Large intestine (tissue), 3 donors: ENCODE measurements around the gene PPP2R2B. TPM values are rescaled to one million over a fixed set of nuclear protein-coding genes. Genes with fewer than 3 reads are reported as not detected.

ENCODE experiments used
- DNase-seq, 2 donors: peaks; one replicate each; pipeline versions ENCODE4 v3.0.0 to v3.0.0-alpha.2; 2013
- H3K27ac ChIP-seq: one replicate; pipeline ENCODE4 v1.5.1; 2013; ENCODE audit warnings: low read length
- H3K27me3 ChIP-seq: 2 replicates; pipeline ENCODE4 v1.6.1; 2013; ENCODE audit warnings: low read length; ENCODE audit not compliant: control insufficient read depth, insufficient read depth
- H3K36me3 ChIP-seq: 2 replicates; pipeline ENCODE4 v1.6.1; 2013; ENCODE audit warnings: low read length; ENCODE audit not compliant: control insufficient read depth, insufficient read depth
- H3K4me1 ChIP-seq: one replicate; pipeline ENCODE4 v1.6.1; 2013; ENCODE audit warnings: low read length; ENCODE audit not compliant: control insufficient read depth, insufficient read depth
- H3K4me3 ChIP-seq: one replicate; pipeline ENCODE4 v1.5.1; 2013; ENCODE audit warnings: low read length
- H3K9me3 ChIP-seq: one replicate; pipeline ENCODE4 v1.6.1; 2013; ENCODE audit warnings: mild to moderate bottlenecking, low read depth, low read length, moderate library complexity; ENCODE audit not compliant: control insufficient read depth
- WGBS: methylation state at CpG from one replicate; pipeline ENCODE4 v1.1.5; 2013; ENCODE audit warnings: low lambda C conversion rate; ENCODE audit not compliant: insufficient coverage; 5-methylcytosine and 5-hydroxymethylcytosine counted together
- polyA plus RNA-seq: library from polyadenylated mRNA; unstranded; fragments of 120-200 nt; gene quantifications from one replicate; pipeline ENCODE4 v1.2.1, GENCODE V29; 2013

The PPP2R2B gene
- polyA plus RNA-seq, 1 donor, result 8.0 TPM

DNA sequence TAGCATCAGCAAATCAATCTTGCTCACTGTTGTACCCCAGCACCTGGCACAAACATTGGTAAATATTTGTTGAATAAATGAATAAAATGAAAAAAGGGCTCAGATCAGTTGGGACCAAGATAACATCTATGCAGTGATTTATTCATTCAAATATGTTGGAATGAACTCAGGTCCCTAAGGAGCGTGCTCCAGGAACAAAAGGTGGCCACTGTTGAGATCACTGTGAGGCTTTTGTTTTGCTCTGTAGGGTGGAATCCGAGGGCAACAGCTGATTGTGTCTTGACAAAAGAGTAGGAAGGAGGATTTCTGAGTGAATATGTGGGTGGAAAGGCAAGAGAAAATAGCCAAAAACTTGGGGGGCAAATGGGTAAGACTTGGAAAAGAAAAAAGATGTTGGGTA lies 89.7 kb downstream of the PPP2R2B start:
- H3K4me3 ChIP-seq, result no peak overlapping the region
- no peaks in the 10 kb centered on the region for H3K4me1 ChIP-seq
- DNase-seq, result no peak
- H3K36me3 ChIP-seq, result no peaks in the 10 kb centered on the region
- no peak overlapping the region for H3K27ac ChIP-seq
- H3K9me3 ChIP-seq, result no peaks in the 10 kb centered on the region
- no peaks in the 10 kb centered on the region for H3K27me3 ChIP-seq
- WGBS, result 100% methylated on average over 1 of the region's 2 CpGs

DNA sequence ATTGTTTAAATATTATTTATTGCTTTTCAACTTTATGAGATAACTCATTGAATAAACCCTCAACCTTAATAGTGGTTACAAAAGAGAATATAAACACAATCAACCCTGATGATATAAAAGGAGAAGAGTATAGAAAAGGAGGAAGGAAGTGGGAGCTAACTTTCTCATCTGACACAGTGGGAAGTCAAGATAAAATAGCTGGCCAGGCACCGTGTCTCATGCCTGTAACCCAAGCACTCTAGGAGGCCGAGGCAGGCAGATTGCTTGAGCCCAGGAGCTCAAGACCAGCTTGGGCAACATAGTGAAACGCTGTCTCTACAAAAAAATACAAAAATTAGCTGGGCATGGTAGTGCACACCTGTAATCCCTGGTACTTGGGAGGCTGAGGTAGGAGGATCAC lies 93.5 kb downstream of the PPP2R2B start:
- Histone ChIP-seq H3K27ac (no peak overlapping the region), H3K4me1 (no peaks in the 10 kb centered on the region), H3K9me3 (no peaks in the 10 kb centered on the region), H3K27me3 (no peaks in the 10 kb centered on the region), H3K36me3 (no peaks in the 10 kb centered on the region), H3K4me3 (no peak overlapping the region)
- WGBS, result no CpG with 5 or more reads among the region's 3 CpGs
- no peak for DNase-seq

DNA sequence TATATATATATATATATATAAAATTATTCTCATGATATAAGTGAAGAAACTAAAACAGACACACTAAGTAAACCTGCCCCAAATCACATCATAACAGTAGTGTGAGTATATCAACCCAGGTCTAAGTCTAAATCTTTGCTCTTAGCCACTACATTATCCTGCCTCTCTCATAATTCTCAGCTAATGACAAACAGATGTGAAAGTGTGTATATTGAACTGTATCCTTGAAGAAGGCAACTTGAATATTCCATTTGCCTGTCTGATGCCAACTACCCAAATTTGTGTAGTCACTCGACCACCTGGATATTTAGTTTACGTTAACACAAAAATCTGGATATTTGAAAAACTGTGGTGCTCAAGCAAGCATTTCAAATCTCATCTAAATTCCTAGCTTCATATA lies 97.4 kb downstream of the PPP2R2B start:
- WGBS, result 89% methylated on average over 2 of the region's 2 CpGs
- Histone ChIP-seq H3K36me3 (no peaks in the 10 kb centered on the region), H3K27me3 (no peaks in the 10 kb centered on the region), H3K4me1 (no peaks in the 10 kb centered on the region), H3K27ac (no peak overlapping the region), H3K4me3 (no peak overlapping the region), H3K9me3 (no peaks in the 10 kb centered on the region)
- no peak for DNase-seq

DNA sequence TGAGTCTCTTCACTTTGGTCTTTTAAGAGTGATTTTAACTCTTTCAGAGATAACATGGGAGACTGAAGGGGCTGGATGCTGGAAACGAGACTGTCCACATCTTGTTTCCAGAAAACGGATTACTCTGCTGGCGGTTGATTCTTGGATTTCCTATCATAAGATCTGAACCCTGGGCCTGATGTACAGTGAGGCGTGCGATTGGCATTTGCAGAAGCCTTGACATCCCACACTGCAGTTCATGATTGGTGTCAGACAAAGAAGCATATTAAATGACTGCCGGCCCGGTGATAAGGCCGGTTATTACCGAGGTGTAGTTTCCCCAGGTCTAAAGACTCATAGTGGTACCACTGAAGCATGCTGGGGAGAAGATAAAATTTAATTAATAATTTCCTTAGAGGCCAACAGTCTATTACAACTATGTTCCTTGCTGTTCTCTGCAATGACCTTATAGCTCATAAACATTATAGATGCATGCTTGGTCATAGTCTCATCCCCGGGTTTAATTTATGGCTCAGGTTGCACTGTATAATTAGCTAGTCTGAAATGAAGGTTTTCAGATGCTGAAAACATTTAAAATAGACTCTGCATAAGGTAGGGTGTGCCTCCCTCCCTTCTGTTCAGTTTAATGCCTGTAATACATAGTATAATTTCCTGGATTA lies 99.2 kb downstream of the PPP2R2B start:
- Histone ChIP-seq H3K36me3 (no peaks in the 10 kb centered on the region), H3K4me1 (no peaks in the 10 kb centered on the region), H3K4me3 (no peak overlapping the region), H3K27me3 (no peaks in the 10 kb centered on the region), H3K9me3 (no peaks in the 10 kb centered on the region), H3K27ac (no peak overlapping the region)
- 94% methylated on average over 3 of the region's 10 CpGs for WGBS
- no peak for DNase-seq

DNA sequence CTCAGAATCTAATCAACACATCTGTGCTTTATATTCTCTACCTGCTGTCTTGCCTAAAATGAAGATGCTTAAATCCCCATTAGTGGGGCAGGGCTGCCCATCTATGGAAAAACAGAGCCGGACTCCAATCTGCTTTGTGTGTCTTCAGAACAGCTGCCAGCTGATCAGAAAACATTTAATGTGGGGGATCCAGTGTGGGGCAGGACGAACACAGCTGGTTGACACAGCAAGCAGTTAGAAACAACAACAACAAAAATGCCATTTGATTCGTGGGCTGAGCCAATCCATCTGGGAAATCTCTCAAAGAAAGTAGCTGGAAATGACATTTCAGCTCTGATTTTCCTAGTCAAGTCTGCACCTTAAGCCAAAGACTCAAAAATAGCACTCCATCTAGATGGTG lies 99.8 kb downstream of the PPP2R2B start:
- H3K4me3 ChIP-seq, result no peak overlapping the region
- no peaks in the 10 kb centered on the region for H3K36me3 ChIP-seq
- WGBS, result no CpG with 5 or more reads among the region's 3 CpGs
- no peak for DNase-seq
- H3K27ac ChIP-seq, result no peak overlapping the region
- H3K9me3 ChIP-seq, result no peaks in the 10 kb centered on the region
- no peaks in the 10 kb centered on the region for H3K4me1 ChIP-seq
- H3K27me3 ChIP-seq, result no peaks in the 10 kb centered on the region

DNA sequence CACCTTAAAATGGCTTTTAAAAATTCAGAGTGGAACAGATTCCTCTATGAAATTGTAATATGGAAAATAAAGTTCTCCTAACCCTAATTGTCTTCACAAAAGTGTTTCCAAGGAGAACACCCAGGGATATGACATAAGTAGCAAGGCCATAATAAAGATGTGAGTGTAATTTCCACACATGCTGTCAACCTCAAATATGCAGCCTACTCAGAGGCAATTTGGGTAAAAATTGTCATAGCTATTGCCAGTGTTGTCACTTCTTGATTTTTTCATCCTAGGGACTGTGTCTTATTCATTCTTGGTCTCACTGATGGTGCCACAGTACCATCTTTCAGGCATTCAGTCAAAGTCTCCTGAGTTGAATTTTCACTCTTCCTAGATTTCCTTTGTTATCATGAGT lies 100.3 kb downstream of the PPP2R2B start:
- Histone ChIP-seq H3K4me3 (no peak overlapping the region), H3K4me1 (no peaks in the 10 kb centered on the region), H3K27me3 (no peaks in the 10 kb centered on the region), H3K27ac (no peak overlapping the region), H3K9me3 (no peaks in the 10 kb centered on the region), H3K36me3 (no peaks in the 10 kb centered on the region)
- DNase-seq, result no peak

DNA sequence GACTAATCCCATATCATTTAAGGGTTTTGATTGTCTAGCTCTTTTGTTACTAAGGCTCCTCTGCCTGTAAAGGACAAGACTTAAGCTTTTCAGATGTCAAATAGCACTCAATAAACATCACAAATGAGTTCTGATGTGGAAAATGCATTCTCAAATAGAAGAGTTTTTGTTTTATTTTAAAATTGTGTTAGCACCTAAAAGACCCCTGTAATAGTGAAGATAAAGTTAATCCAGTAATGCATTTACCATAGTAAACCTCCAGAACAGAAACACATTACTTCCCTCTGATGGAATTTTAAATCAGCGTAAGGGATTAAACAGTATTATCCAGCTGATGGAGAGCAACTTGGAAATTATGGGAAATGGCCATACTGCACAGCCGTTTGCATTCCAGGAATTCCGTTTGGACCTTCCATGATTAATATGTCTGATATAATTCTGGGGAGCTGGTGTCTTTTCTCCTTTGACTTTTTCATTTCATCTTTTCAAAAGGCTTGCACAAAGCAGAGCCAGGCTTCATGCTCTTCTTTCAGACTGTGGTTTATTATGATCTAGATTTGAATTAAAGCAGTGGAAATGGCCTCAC lies 105.6 kb downstream of the PPP2R2B start:
- H3K4me1 ChIP-seq, result no peaks in the 10 kb centered on the region
- no peaks in the 10 kb centered on the region for H3K36me3 ChIP-seq
- 80% methylated on average over 1 of the region's 3 CpGs for WGBS
- H3K9me3 ChIP-seq, result no peaks in the 10 kb centered on the region
- DNase-seq, result no peak
- H3K27ac ChIP-seq, result no peak overlapping the region
- H3K4me3 ChIP-seq, result no peak overlapping the region
- H3K27me3 ChIP-seq, result no peaks in the 10 kb centered on the region

DNA sequence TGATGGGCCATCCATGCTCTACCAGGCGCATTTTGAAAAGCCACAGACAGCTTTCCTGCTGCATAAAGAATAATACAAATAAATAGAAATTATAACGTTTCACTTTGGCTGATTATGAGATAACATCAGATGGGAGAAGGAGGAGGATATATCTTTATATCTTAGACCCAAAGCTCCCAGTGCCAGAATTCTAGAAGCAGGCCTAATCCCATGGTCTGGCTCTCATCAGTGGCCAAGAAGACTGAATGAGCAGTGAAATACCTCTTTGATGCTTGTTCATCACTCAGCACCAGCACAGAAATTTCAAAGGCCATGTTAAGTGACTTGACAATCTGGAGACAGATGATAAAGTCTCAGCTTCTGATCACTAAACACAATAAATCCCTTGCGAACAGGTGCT lies 107.6 kb downstream of the PPP2R2B start:
- H3K9me3 ChIP-seq, result no peaks in the 10 kb centered on the region
- no peaks in the 10 kb centered on the region for H3K36me3 ChIP-seq
- H3K4me1 ChIP-seq, result no peaks in the 10 kb centered on the region
- no peak overlapping the region for H3K4me3 ChIP-seq
- WGBS, result 63% methylated on average over 2 of the region's 3 CpGs
- no peak for DNase-seq
- H3K27me3 ChIP-seq, result no peaks in the 10 kb centered on the region
- H3K27ac ChIP-seq, result no peak overlapping the region

DNA sequence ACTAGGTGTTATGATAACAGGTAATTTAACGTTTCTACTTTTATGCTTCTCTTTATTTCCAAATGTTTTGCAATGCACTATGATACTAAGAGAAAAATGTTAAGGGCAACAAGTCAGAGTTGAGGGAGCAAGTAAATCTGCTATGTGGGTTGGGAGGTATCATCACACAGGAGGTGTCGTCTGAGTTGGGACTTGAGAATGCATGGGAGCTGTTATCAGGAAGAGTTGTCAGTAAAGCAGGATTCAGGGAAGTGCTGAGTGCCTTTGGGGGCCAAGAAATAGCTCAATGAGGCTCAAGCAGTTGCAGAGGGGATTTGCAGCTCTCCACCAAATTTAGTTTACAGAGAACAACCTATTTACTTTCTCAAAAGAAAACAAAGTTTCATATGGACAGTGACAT lies 108.0 kb downstream of the PPP2R2B start:
- DNase-seq, result no peak
- Histone ChIP-seq H3K27me3 (no peaks in the 10 kb centered on the region), H3K27ac (no peak overlapping the region), H3K4me3 (no peak overlapping the region), H3K4me1 (no peaks in the 10 kb centered on the region), H3K36me3 (no peaks in the 10 kb centered on the region), H3K9me3 (no peaks in the 10 kb centered on the region)
- 89% methylated on average over 1 of the region's 2 CpGs for WGBS

DNA sequence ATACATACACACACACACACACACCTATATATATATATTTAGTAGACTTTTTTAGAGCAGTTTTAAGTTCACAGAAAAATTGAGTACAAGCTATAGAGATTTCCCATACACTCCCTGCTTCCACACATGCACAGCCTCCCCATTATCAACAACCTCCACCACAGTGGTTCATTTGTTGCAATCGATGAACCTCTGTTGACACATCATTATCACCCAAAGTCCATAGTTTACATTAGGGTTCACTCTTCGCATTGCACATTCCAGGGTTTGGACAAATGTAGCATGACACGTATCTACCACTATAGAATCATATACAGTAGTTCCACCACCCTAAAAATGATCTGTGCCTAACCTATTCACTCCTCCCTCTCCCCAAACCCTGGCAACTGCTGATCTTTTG lies 111.0 kb downstream of the PPP2R2B start:
- H3K27ac ChIP-seq, result no peak overlapping the region
- no peaks in the 10 kb centered on the region for H3K4me1 ChIP-seq
- H3K27me3 ChIP-seq, result no peaks in the 10 kb centered on the region
- H3K9me3 ChIP-seq, result no peaks in the 10 kb centered on the region
- WGBS, result no CpG with 5 or more reads among the region's 3 CpGs
- H3K4me3 ChIP-seq, result no peak overlapping the region
- DNase-seq, result peak in 1 of 2 donors; percentile 14
- H3K36me3 ChIP-seq, result no peaks in the 10 kb centered on the region

DNA sequence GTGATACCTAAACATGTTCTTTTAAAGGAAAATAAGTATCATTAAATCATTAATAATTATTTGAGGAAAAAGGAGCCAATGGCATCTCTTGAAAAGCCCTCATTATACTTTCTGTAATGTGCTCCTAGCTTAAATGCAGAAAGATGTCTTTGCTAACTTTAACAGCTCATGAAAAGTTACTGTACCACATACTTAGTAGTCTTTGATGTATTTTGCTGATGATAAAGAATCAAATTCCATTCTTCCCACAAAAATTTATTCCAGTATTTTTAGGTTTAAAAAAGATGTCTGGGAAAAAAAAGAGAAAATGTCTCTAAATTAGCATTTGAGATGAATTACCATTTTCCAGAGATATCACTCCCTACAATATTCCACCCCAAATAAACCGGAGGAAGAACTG lies 112.5 kb downstream of the PPP2R2B start:
- no peak overlapping the region for H3K4me3 ChIP-seq
- no CpG with 5 or more reads among the region's 1 CpG for WGBS
- DNase-seq, result no peak
- no peaks in the 10 kb centered on the region for H3K4me1 ChIP-seq
- no peak overlapping the region for H3K27ac ChIP-seq
- H3K9me3 ChIP-seq, result no peaks in the 10 kb centered on the region
- H3K27me3 ChIP-seq, result no peaks in the 10 kb centered on the region
- H3K36me3 ChIP-seq, result no peaks in the 10 kb centered on the region
